Measurements from ENCODE around the gene LCK. TPM values are rescaled to one million over a fixed set of nuclear protein-coding genes. Genes with fewer than 3 reads are reported as not detected.
"Not testable (repeated sequence)": the region's sequence is repeated elsewhere in the genome, so short reads cannot be mapped to it uniquely, and the experiment has no call there.

Gene LCK
- total and polyA plus RNA-seq, 2 experiments from 2014 or later = not detected

DNA sequence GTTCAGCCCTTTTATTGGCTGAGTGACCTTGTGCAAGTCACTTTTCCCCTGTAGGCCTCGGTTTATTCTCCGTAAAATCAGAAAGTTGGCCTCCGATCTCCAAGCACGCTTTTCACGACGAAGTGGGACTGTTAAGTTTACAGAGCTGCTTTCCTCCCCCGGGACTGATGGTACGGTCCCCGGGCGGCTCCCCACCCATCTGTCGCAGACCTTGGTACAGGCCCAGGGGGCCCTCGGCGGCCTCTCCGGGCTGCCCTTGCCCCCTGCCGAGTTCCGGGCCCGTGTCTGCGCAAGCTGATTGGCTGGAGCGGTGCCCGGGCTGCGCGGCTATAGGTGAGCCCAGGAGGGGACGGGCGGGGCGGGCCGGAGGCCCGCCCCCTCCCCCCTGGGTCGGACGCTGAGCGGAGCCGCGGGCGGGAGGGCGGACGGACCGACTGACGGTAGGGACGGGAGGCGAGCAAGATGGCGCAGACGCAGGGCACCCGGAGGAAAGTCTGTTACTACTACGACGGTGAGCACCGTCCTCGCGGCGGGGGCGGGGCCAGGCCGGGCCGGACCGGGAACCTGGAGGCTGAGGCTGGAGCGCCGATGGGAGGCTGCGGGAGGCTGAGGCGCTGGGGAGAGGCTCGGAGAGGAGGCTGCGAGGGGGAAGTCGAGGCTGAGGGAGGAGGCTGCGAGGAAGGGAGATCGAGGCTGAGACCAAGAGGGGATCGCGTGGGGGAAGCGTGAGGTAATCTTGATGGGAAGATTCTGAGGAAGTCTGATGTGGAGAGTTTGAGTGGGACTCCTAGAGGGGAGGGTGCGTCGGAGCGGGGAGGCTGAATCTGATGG, 40.9 kb downstream of the LCK start, which contains the start of gene HDAC1:
TSS of gene HDAC1 (plus strand) at position 376 of the 831 bp plus-strand sequence. CDS start at position 463, 87 bp downstream.
- in situ Hi-C loops (cut with MboI) = no loop called here
- 1 to 4% methylated on average over 24 to 51 of the region's 67 CpGs for WGBS, 2 experiments (ENCODE audit: low coverage in 1 of 2, low lambda C conversion rate in 2 of 2, missing lambda C conversion rate in 2 of 2)
- Histone ChIP-seq H3K9ac (peak within 1 kb of the TSS; percentile 79), H3K4me3 (peak within 1 kb of the TSS; percentile 81), H3K36me3 (ENCODE audit: low read depth) (no peaks in the 10 kb centered on the region), H3K9me2 (ENCODE audit: insufficient read depth) (no peaks in the 10 kb centered on the region), H3K9me3 (ENCODE audit: low read depth) (no peaks in the 10 kb centered on the region), H3F3A (ENCODE audit: insufficient read depth) (peaks cover 14% of the 10 kb centered on the region), H4K20me1 (ENCODE audit: insufficient read depth) (no peaks in the 10 kb centered on the region), H2AFZ (peak within 1 kb of the TSS; percentile 94), H3K4me1 (ENCODE audit: insufficient read depth) (peaks cover 6% of the 10 kb centered on the region), H3K79me2 (ENCODE audit: insufficient read depth) (peaks cover 50% of the 10 kb centered on the region), H3K27me3 (replicated peaks; ENCODE audit: insufficient read depth) (no peaks in the 10 kb centered on the region), H3K4me2 (ENCODE audit: unreplicated experiment) (peak within 1 kb of the TSS; percentile 72), H3K27ac (peak within 1 kb of the TSS; percentile 64)
- no peak for TF ChIP-seq EZH2phosphoT487 (IDR thresholded peaks at IDR 0.05; ENCODE audit: insufficient read depth, low read depth)
- TF ChIP-seq EZH2 (IDR thresholded peaks at IDR 0.05; ENCODE audit: insufficient read depth, poor library complexity, severe bottlenecking) = no peak
- DNase-seq = peak; percentile 87

DNA sequence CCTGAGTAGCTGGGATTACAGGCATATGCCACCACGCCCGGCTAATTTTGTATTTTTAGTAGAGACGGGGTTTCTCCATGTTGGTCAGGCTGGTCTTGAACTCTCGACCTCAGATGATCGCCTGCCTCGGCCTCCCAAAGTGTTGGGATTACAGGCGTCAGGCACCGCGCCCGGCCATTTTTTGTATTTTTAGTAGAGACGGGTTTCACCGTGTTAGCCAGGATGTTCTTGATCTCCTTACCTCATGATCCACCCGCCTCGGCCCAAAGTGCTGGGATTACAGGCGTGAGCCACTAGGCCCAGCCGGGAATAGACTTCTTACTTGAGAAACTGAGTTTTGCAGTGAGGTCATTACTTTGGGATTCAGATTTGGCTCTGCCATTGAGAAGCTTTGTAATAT, 47.1 kb downstream of the LCK start:
- peaks cover 90% of the 10 kb centered on the region for H3K79me2 ChIP-seq (ENCODE audit: insufficient read depth)

DNA sequence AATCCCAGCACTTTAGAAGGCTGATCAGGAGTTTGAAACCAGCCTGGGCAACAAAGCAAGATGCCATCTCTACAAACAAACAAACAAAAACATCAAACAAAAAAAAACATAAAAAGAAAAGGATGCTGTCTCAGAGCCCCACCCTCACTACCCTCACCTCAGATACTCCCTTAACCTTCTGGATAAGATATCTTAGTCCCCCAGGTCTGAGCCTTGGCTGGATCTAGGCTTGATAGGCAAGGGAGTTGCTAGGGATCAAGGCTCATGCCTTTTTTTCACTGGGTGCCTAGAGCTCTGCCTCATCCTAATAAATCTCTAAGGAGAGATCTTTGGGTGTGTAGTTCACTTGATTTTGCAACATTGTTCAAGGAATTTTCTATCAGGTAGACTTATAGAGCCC, 48.3 kb downstream of the LCK start:
- Histone ChIP-seq H3K9ac (no peak overlapping the region), H3K4me2 (ENCODE audit: unreplicated experiment) (no peak overlapping the region), H4K20me1 (ENCODE audit: insufficient read depth) (no peaks in the 10 kb centered on the region; the same call in 1 of the 2 replicates), H3K9me2 (ENCODE audit: insufficient read depth) (no peaks in the 10 kb centered on the region), H3K4me3 (no peak overlapping the region), H3K27ac (no peak overlapping the region), H3K79me2 (ENCODE audit: insufficient read depth) (peaks cover 79% of the 10 kb centered on the region), H3K4me1 (ENCODE audit: insufficient read depth) (0 out of 2 replicates have a peak, but pooled peaks cover 4% of the 10 kb centered on the region), H3F3A (ENCODE audit: insufficient read depth) (0 out of 2 replicates have a peak, but pooled peaks cover 6% of the 10 kb centered on the region), H2AFZ (no peak overlapping the region), H3K27me3 (replicated peaks; ENCODE audit: insufficient read depth) (no peaks in the 10 kb centered on the region), H3K36me3 (ENCODE audit: low read depth) (peaks cover 8% of the 10 kb centered on the region; the same call in 1 of the 2 replicates), H3K9me3 (ENCODE audit: low read depth) (no peaks in the 10 kb centered on the region)
- TF ChIP-seq EZH2phosphoT487 (IDR thresholded peaks at IDR 0.05; ENCODE audit: insufficient read depth, low read depth) (no peak), EZH2 (IDR thresholded peaks at IDR 0.05; ENCODE audit: insufficient read depth, poor library complexity, severe bottlenecking) (no peak)
- DNase-seq = no peak
- in situ Hi-C loops (cut with MboI) = no loop called here

More for the DNA sequence above, 47.1 kb downstream of the LCK start:
- H3K27ac ChIP-seq; H2AFZ ChIP-seq; H3F3A ChIP-seq (ENCODE audit: insufficient read depth); H3K27me3 ChIP-seq (replicated peaks; ENCODE audit: insufficient read depth); H3K4me1 ChIP-seq (ENCODE audit: insufficient read depth); H3K4me2 ChIP-seq (ENCODE audit: unreplicated experiment); H3K9me3 ChIP-seq (ENCODE audit: low read depth); H3K9me2 ChIP-seq (ENCODE audit: insufficient read depth); DNase-seq; H3K36me3 ChIP-seq (ENCODE audit: low read depth); H3K4me3 ChIP-seq; H4K20me1 ChIP-seq (ENCODE audit: insufficient read depth); in situ Hi-C loops (cut with MboI); H3K9ac ChIP-seq: not testable (repeated sequence)
- 95 to 96% methylated on average over 15 to 16 of the region's 16 CpGs for WGBS, 2 experiments (ENCODE audit: low coverage in 1 of 2, low lambda C conversion rate in 2 of 2, missing lambda C conversion rate in 2 of 2)

DNA sequence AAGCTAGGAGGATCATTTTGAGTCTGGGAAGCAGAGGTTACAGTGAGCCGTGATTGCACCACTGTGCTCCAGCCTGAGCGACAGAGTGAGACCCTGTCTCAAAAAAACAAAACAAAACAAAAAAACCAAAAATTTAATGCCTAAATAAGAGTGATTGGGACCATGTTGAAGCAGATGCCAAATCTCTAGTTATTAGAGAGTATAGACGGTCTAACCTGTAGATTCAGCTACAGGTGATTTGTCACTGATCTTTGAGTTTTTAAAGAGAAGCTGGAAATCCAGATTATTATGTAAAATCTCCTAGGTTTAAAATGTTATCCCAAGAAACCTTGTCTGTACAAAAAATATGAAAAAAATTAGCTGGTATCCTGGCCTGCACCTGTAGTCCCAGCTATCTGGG, 52.3 kb downstream of the LCK start:
- Histone ChIP-seq H3K9ac (no peak overlapping the region), H3K9me3 (ENCODE audit: low read depth) (no peaks in the 10 kb centered on the region), H2AFZ (no peak overlapping the region), H3K36me3 (ENCODE audit: low read depth) (peaks cover 16% of the 10 kb centered on the region), H3K4me1 (ENCODE audit: insufficient read depth) (peaks cover 16% of the 10 kb centered on the region), H3K27ac (no peak overlapping the region), H3K27me3 (replicated peaks; ENCODE audit: insufficient read depth) (no peaks in the 10 kb centered on the region), H3F3A (ENCODE audit: insufficient read depth) (peaks cover 21% of the 10 kb centered on the region), H4K20me1 (ENCODE audit: insufficient read depth) (no peaks in the 10 kb centered on the region; the same call in none of the 2 replicates), H3K9me2 (ENCODE audit: insufficient read depth) (no peaks in the 10 kb centered on the region), H3K4me2 (ENCODE audit: unreplicated experiment) (no peak overlapping the region), H3K79me2 (ENCODE audit: insufficient read depth) (peaks cover 73% of the 10 kb centered on the region), H3K4me3 (no peak overlapping the region)
- DNase-seq = no peak
- 98% methylated on average over 3 of the region's 3 CpGs for WGBS, 2 experiments (ENCODE audit: low coverage in 1 of 2, low lambda C conversion rate in 2 of 2, missing lambda C conversion rate in 2 of 2)
- in situ Hi-C loops (cut with MboI) = no loop called here
- no peak for TF ChIP-seq EZH2 (IDR thresholded peaks at IDR 0.05; ENCODE audit: insufficient read depth, poor library complexity, severe bottlenecking)
- no peak for TF ChIP-seq EZH2phosphoT487 (IDR thresholded peaks at IDR 0.05; ENCODE audit: insufficient read depth, low read depth)
